ENCODE data around the gene DDX39B.

Gene DDX39B

DNA sequence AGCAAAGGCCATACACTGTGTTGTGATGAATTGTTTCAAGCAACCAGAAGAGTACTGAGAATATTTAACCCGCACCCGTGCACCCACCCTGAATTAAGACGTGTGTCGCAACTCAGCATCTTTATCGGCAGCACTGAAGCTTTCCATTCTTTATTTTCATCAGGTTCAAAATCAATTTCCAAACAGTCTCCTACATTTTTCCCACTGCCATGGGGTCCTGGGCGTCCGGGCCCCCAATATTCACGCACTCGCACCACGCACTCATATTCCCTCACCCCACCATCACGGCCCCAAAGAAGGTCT, 38.6 kb upstream of the DDX39B start:
- H3K79me1 ChIP-seq (ENCODE audit: low read length): no peaks in the 10 kb centered on the region
- DNase-seq: no peak
- H3K9ac ChIP-seq (ENCODE audit: low read length): peak overlapping the region; percentile 49
- H3K4me3 ChIP-seq (ENCODE audit: low read length): no peak overlapping the region
- H3K27ac ChIP-seq (ENCODE audit: low read depth, low read length): no peak overlapping the region
- H3K4ac ChIP-seq (ENCODE audit: low read depth, low read length): no peak overlapping the region
- no peak overlapping the region for H2BK15ac ChIP-seq (replicated peaks; ENCODE audit: low read depth)
- no peaks in the 10 kb centered on the region for H3K36me3 ChIP-seq (ENCODE audit: control insufficient read depth, insufficient read depth, low read length)
- no peak overlapping the region for H2BK5ac ChIP-seq (ENCODE audit: low read length)
- H4K8ac ChIP-seq (ENCODE audit: low read depth, low read length): no peak overlapping the region
- H4K5ac ChIP-seq (ENCODE audit: low read length): no peak overlapping the region
- H2AK5ac ChIP-seq (ENCODE audit: low read length): no peak overlapping the region
- WGBS (ENCODE audit: extremely low coverage, insufficient coverage, low lambda C conversion rate): no CpG with 5 or more reads among the region's 11 CpGs
- H3K4me1 ChIP-seq (ENCODE audit: control insufficient read depth, low read depth, low read length): peaks cover 5% of the 10 kb centered on the region
- H3K56ac ChIP-seq (ENCODE audit: low read length): peak overlapping the region; percentile 81
- H3K18ac ChIP-seq (ENCODE audit: low read length): peak overlapping the region; percentile 11
- peak overlapping the region; percentile 66 for H3K4me2 ChIP-seq (ENCODE audit: low read length)
- H2BK120ac ChIP-seq (ENCODE audit: low read depth, low read length): no peak overlapping the region
- no peak overlapping the region for H3K23ac ChIP-seq (ENCODE audit: low read length)
- H3K79me2 ChIP-seq (ENCODE audit: control insufficient read depth, insufficient read depth, low read length): no peaks in the 10 kb centered on the region
- H3K27me3 ChIP-seq (ENCODE audit: insufficient read depth, low read length, poor library complexity): no peaks in the 10 kb centered on the region

GRCh38 chr6:31579546-31580437, 38.0 kb upstream of the DDX39B start:
- no peak overlapping the region for H2BK5ac ChIP-seq (ENCODE audit: low read length)
- no peak overlapping the region for H3K4me2 ChIP-seq (ENCODE audit: low read length)
- H2BK15ac ChIP-seq (replicated peaks; ENCODE audit: low read depth): no peak overlapping the region
- H3K56ac ChIP-seq (ENCODE audit: low read length): no peak overlapping the region
- no peaks in the 10 kb centered on the region for H3K36me3 ChIP-seq (ENCODE audit: control insufficient read depth, insufficient read depth, low read length)
- no CpG with 5 or more reads among the region's 8 CpGs for WGBS (ENCODE audit: extremely low coverage, insufficient coverage, low lambda C conversion rate)
- H3K4ac ChIP-seq (ENCODE audit: low read depth, low read length): no peak overlapping the region
- no peak overlapping the region for H2BK120ac ChIP-seq (ENCODE audit: low read depth, low read length)
- H3K4me3 ChIP-seq (ENCODE audit: low read length): no peak overlapping the region
- no peaks in the 10 kb centered on the region for H3K27me3 ChIP-seq (ENCODE audit: insufficient read depth, low read length, poor library complexity)
- no peak overlapping the region for H3K9ac ChIP-seq (ENCODE audit: low read length)
- H4K8ac ChIP-seq (ENCODE audit: low read depth, low read length): no peak overlapping the region
- H3K27ac ChIP-seq (ENCODE audit: low read depth, low read length): no peak overlapping the region
- H3K23ac ChIP-seq (ENCODE audit: low read length): no peak overlapping the region
- H3K79me2 ChIP-seq (ENCODE audit: control insufficient read depth, insufficient read depth, low read length): no peaks in the 10 kb centered on the region
- no peak overlapping the region for H2AK5ac ChIP-seq (ENCODE audit: low read length)
- DNase-seq: no peak
- H3K18ac ChIP-seq (ENCODE audit: low read length): peak overlapping the region; percentile 41
- peaks cover 5% of the 10 kb centered on the region for H3K4me1 ChIP-seq (ENCODE audit: control insufficient read depth, low read depth, low read length)
- H3K79me1 ChIP-seq (ENCODE audit: low read length): no peaks in the 10 kb centered on the region
- H4K5ac ChIP-seq (ENCODE audit: low read length): no peak overlapping the region

DNA sequence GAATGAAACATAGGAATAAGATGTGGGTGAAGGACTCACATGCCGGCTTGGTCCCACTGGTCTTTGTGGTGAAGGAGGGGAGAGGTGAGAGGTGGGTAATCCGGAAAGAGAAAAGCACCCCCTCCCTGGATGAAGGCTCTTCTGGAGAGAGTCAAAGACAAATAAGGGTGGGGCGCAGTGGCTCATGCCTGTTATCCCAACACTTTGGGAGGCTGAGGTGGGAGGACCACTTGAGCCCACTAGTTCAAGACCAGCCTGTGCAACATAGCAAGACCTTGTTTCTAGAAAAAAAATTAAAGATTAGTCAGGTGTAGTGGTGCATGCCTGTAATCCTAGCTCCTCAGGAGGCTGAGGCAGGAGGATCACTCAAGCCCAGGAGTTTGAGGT, 37.3 kb upstream of the DDX39B start:
- no peaks in the 10 kb centered on the region for H3K27me3 ChIP-seq (ENCODE audit: insufficient read depth, low read length, poor library complexity)
- no peak overlapping the region for H3K9ac ChIP-seq (ENCODE audit: low read length)
- no peaks in the 10 kb centered on the region for H3K79me2 ChIP-seq (ENCODE audit: control insufficient read depth, insufficient read depth, low read length)
- H3K36me3 ChIP-seq (ENCODE audit: control insufficient read depth, insufficient read depth, low read length): no peaks in the 10 kb centered on the region
- H3K4me2 ChIP-seq (ENCODE audit: low read length): no peak overlapping the region
- no peak overlapping the region for H3K18ac ChIP-seq (ENCODE audit: low read length)
- no peak overlapping the region for H2BK15ac ChIP-seq (replicated peaks; ENCODE audit: low read depth)
- no peak overlapping the region for H3K56ac ChIP-seq (ENCODE audit: low read length)
- H3K27ac ChIP-seq (ENCODE audit: low read depth, low read length): no peak overlapping the region
- no peak overlapping the region for H2BK5ac ChIP-seq (ENCODE audit: low read length)
- H3K4me1 ChIP-seq (ENCODE audit: control insufficient read depth, low read depth, low read length): peaks cover 5% of the 10 kb centered on the region
- no peak overlapping the region for H3K4me3 ChIP-seq (ENCODE audit: low read length)
- no peak overlapping the region for H3K4ac ChIP-seq (ENCODE audit: low read depth, low read length)
- no CpG with 5 or more reads among the region's 3 CpGs for WGBS (ENCODE audit: extremely low coverage, insufficient coverage, low lambda C conversion rate)
- DNase-seq: no peak
- H3K23ac ChIP-seq (ENCODE audit: low read length): no peak overlapping the region
- no peak overlapping the region for H4K8ac ChIP-seq (ENCODE audit: low read depth, low read length)
- H2BK120ac ChIP-seq (ENCODE audit: low read depth, low read length): no peak overlapping the region
- H3K79me1 ChIP-seq (ENCODE audit: low read length): no peaks in the 10 kb centered on the region
- no peak overlapping the region for H4K5ac ChIP-seq (ENCODE audit: low read length)
- no peak overlapping the region for H2AK5ac ChIP-seq (ENCODE audit: low read length)

DNA sequence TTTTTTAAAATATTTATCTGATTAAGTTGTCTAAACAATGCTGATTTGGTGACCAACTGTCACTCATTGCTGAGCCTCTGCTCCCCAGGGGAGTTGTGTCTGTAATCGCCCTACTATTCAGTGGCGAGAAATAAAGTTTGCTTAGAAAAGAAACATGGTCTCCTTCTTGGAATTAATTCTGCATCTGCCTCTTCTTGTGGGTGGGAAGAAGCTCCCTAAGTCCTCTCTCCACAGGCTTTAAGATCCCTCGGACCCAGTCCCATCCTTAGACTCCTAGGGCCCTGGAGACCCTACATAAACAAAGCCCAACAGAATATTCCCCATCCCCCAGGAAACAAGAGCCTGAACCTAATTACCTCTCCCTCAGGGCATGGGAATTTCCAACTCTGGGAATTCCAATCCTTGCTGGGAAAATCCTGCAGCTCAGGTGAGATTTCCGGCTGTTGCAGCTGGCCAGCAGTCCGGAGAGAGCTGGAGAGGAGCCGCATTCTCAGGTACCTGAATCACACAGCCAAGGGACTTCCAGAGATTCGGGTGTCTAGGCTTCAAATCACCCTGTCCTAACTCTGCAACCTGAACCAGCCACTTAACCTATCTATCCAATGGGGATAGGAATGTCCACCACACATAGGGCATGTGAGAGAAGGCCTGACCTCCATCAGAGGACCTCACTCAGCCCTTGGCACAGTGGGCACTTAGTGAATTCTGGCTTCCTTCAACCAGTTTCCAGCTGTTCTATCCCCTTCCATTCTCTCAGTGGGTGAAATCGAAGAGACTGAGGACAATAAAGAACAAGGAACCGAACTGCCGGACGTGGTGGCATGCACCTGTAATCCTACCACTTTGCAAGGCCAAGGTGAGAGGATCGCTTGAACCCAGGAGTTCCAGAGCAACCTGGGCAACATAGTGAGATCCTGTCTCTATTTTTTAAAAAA, 36.6 kb upstream of the DDX39B start:
- no peak overlapping the region for H2BK120ac ChIP-seq (ENCODE audit: low read depth, low read length)
- WGBS (ENCODE audit: extremely low coverage, insufficient coverage, low lambda C conversion rate): no CpG with 5 or more reads among the region's 12 CpGs
- H3K4me2 ChIP-seq (ENCODE audit: low read length): no peak overlapping the region
- no peak overlapping the region for H3K18ac ChIP-seq (ENCODE audit: low read length)
- no peaks in the 10 kb centered on the region for H3K79me1 ChIP-seq (ENCODE audit: low read length)
- peak overlapping the region; percentile 58 for H3K27ac ChIP-seq (ENCODE audit: low read depth, low read length)
- H3K4me1 ChIP-seq (ENCODE audit: control insufficient read depth, low read depth, low read length): peaks cover 5% of the 10 kb centered on the region
- no peaks in the 10 kb centered on the region for H3K79me2 ChIP-seq (ENCODE audit: control insufficient read depth, insufficient read depth, low read length)
- H3K27me3 ChIP-seq (ENCODE audit: insufficient read depth, low read length, poor library complexity): no peaks in the 10 kb centered on the region
- DNase-seq: peak; percentile 96
- no peak overlapping the region for H3K9ac ChIP-seq (ENCODE audit: low read length)
- H2AK5ac ChIP-seq (ENCODE audit: low read length): no peak overlapping the region
- no peak overlapping the region for H3K23ac ChIP-seq (ENCODE audit: low read length)
- H2BK15ac ChIP-seq (replicated peaks; ENCODE audit: low read depth): no peak overlapping the region
- H3K56ac ChIP-seq (ENCODE audit: low read length): peak overlapping the region; percentile 50
- H3K4ac ChIP-seq (ENCODE audit: low read depth, low read length): no peak overlapping the region
- H3K4me3 ChIP-seq (ENCODE audit: low read length): no peak overlapping the region
- no peak overlapping the region for H4K5ac ChIP-seq (ENCODE audit: low read length)
- H4K8ac ChIP-seq (ENCODE audit: low read depth, low read length): no peak overlapping the region
- no peaks in the 10 kb centered on the region for H3K36me3 ChIP-seq (ENCODE audit: control insufficient read depth, insufficient read depth, low read length)
- no peak overlapping the region for H2BK5ac ChIP-seq (ENCODE audit: low read length)

DNA sequence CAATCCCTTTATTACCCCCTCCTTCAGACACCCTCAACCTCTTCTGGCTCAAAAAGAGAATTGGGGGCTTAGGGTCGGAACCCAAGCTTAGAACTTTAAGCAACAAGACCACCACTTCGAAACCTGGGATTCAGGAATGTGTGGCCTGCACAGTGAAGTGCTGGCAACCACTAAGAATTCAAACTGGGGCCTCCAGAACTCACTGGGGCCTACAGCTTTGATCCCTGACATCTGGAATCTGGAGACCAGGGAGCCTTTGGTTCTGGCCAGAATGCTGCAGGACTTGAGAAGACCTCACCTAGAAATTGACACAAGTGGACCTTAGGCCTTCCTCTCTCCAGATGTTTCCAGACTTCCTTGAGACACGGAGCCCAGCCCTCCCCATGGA, 35.8 kb upstream of the DDX39B start:
- Histone ChIP-seq H3K9ac (ENCODE audit: low read length) (no peak overlapping the region), H3K18ac (ENCODE audit: low read length) (no peak overlapping the region)

More for the DNA sequence above, 35.8 kb upstream of the DDX39B start:
- Histone ChIP-seq H2BK5ac (ENCODE audit: low read length) (no peak overlapping the region), H4K5ac (ENCODE audit: low read length) (no peak overlapping the region), H3K56ac (ENCODE audit: low read length) (no peak overlapping the region), H4K8ac (ENCODE audit: low read depth, low read length) (no peak overlapping the region), H3K4me2 (ENCODE audit: low read length) (no peak overlapping the region), H3K36me3 (ENCODE audit: control insufficient read depth, insufficient read depth, low read length) (no peaks in the 10 kb centered on the region), H2BK15ac (replicated peaks; ENCODE audit: low read depth) (no peak overlapping the region), H3K27ac (ENCODE audit: low read depth, low read length) (no peak overlapping the region), H3K4me1 (ENCODE audit: control insufficient read depth, low read depth, low read length) (peaks cover 5% of the 10 kb centered on the region), H3K4me3 (ENCODE audit: low read length) (no peak overlapping the region), H3K79me1 (ENCODE audit: low read length) (no peaks in the 10 kb centered on the region), H2AK5ac (ENCODE audit: low read length) (no peak overlapping the region), H3K4ac (ENCODE audit: low read depth, low read length) (no peak overlapping the region), H3K27me3 (ENCODE audit: insufficient read depth, low read length, poor library complexity) (no peaks in the 10 kb centered on the region), H3K23ac (ENCODE audit: low read length) (no peak overlapping the region), H2BK120ac (ENCODE audit: low read depth, low read length) (no peak overlapping the region), H3K79me2 (ENCODE audit: control insufficient read depth, insufficient read depth, low read length) (no peaks in the 10 kb centered on the region)
- no CpG with 5 or more reads among the region's 3 CpGs for WGBS (ENCODE audit: extremely low coverage, insufficient coverage, low lambda C conversion rate)
- DNase-seq: no peak
